HG02588 (cell line): ENCODE data around the gene ATP8B3.

Source experiments
- ATAC-seq: cut with Tn5 transposase; IDR thresholded peaks from one replicate; pipeline ENCODE4 v1.9.1; 2021; ENCODE audit warnings: mild to moderate bottlenecking, moderate library complexity; ENCODE audit not compliant: unreplicated experiment

Gene ATP8B3

GRCh38 chr19:1811942-1812425, at the start of gene ATP8B3:
Gene ATP8B3 (minus strand): TSS chr19:1812276. CDS start chr19:1811736, 540 bp downstream.
- ATAC-seq, result peak; percentile 8

GRCh38 chr19:1861599-1862031, 49.5 kb upstream of the ATP8B3 start:
- ATAC-seq, result no peak

- ATAC-seq, result no peak
Measured at GRCh38 chr19:1860821-1861598, 48.9 kb upstream of the ATP8B3 start.

- no peak for ATAC-seq
Measured at GRCh38 chr19:1860042-1860775, 48.1 kb upstream of the ATP8B3 start.

GRCh38 chr19:1859331-1859781, 47.3 kb upstream of the ATP8B3 start:
- ATAC-seq, result no peak

GRCh38 chr19:1858412-1859081, 46.5 kb upstream of the ATP8B3 start:
- ATAC-seq, result no peak

GRCh38 chr19:1857648-1858326, 45.7 kb upstream of the ATP8B3 start:
- no peak for ATAC-seq

GRCh38 chr19:1856698-1857603, 44.9 kb upstream of the ATP8B3 start:
- ATAC-seq, result peak; percentile 26

- no peak for ATAC-seq
Measured at GRCh38 chr19:1856345-1856697, 44.2 kb upstream of the ATP8B3 start.

- no peak for ATAC-seq
Measured at GRCh38 chr19:1855828-1856255, 43.8 kb upstream of the ATP8B3 start.

GRCh38 chr19:1855040-1855827, 43.2 kb upstream of the ATP8B3 start:
- ATAC-seq, result peak; percentile 54

GRCh38 chr19:1854542-1855039, 42.5 kb upstream of the ATP8B3 start:
- ATAC-seq, result no peak

- ATAC-seq, result no peak
Measured at GRCh38 chr19:1854039-1854541, 42.0 kb upstream of the ATP8B3 start.

GRCh38 chr19:1853295-1854038, 41.4 kb upstream of the ATP8B3 start:
- no peak for ATAC-seq

GRCh38 chr19:1852581-1853128, 40.6 kb upstream of the ATP8B3 start:
- no peak for ATAC-seq

GRCh38 chr19:1851654-1852580, 39.8 kb upstream of the ATP8B3 start:
- ATAC-seq, result no peak
